ENCODE results near the gene BCR.

GRCh38 chr22:23364389-23364788 is 184.1 kb downstream of the BCR start:
- TF ChIP-seq POLR2A (IDR thresholded peaks at IDR 0.05): no peak
- TF ChIP-seq CTCF (IDR thresholded peaks at IDR 0.05): no peak

All from suprapubic skin (tissue), 3 donors.